Glutamatergic neuron (in vitro differentiated cells): ENCODE measurements around the gene THY1. TPM values are rescaled to one million over a fixed set of nuclear protein-coding genes. Genes with fewer than 3 reads are reported as not detected.

ENCODE experiments used
- DNase-seq: peaks from one replicate; pipeline ENCODE4 v3.0.0; 2022
- H3K27ac Mint-ChIP-seq: one replicate; pipeline ENCODE4 v1.8.0; 2020; ENCODE audit warnings: mild to moderate bottlenecking, mixed read lengths, inconsistent platforms; ENCODE audit not compliant: unreplicated experiment
- H3K27me3 Mint-ChIP-seq: one replicate; pipeline ENCODE4 v1.8.0; 2020; ENCODE audit warnings: mild to moderate bottlenecking, moderate library complexity, mixed read lengths, inconsistent platforms; ENCODE audit not compliant: unreplicated experiment
- H3K36me3 Mint-ChIP-seq: one replicate; pipeline ENCODE4 v1.8.0; 2020; ENCODE audit warnings: mild to moderate bottlenecking, mixed read lengths, inconsistent platforms; ENCODE audit not compliant: unreplicated experiment
- H3K4me1 Mint-ChIP-seq: one replicate; pipeline ENCODE4 v1.8.0; 2020; ENCODE audit warnings: mild to moderate bottlenecking, low read depth, mixed read lengths, inconsistent platforms; ENCODE audit not compliant: unreplicated experiment
- H3K4me3 Mint-ChIP-seq: one replicate; pipeline ENCODE4 v1.8.0; 2020; ENCODE audit warnings: mild to moderate bottlenecking, mixed read lengths, inconsistent platforms; ENCODE audit not compliant: unreplicated experiment
- H3K9me3 Mint-ChIP-seq: one replicate; pipeline ENCODE4 v1.8.0; 2020; ENCODE audit warnings: mild to moderate bottlenecking, moderate library complexity, mixed read lengths, inconsistent platforms; ENCODE audit not compliant: unreplicated experiment
- CTCF ChIP-seq: fragments of 200-600 bp; sonication (generic); IDR thresholded peaks from one replicate; pipeline ENCODE4 v1.5.0; 2021; ENCODE audit not compliant: partially characterized antibody, unreplicated experiment
- total RNA-seq: library from RNA; stranded (reverse); fragmentation: NEBNext Ultra II Directional; extraction: Animal tissue kit (Norgen Biotek cat#: 25700); gene quantifications from one replicate; pipeline ENCODE4 v1.2.1, GENCODE V29; 2021; ENCODE audit not compliant: unreplicated experiment

The THY1 gene
- total RNA-seq, 1 donor from 2014 or later = 22.0 TPM

- H3K4me1 Mint-ChIP-seq = peaks cover 4% of the 10 kb centered on the region
- H3K27ac Mint-ChIP-seq = no peak overlapping the region
- peaks cover 2% of the 10 kb centered on the region for H3K27me3 Mint-ChIP-seq
- no peak for TF ChIP-seq CTCF
- no peak overlapping the region for H3K4me3 Mint-ChIP-seq
- no peaks in the 10 kb centered on the region for H3K9me3 Mint-ChIP-seq
- no peaks in the 10 kb centered on the region for H3K36me3 Mint-ChIP-seq
- no peak for DNase-seq
Measured at GRCh38 chr11:119380827-119381180, 42.2 kb downstream of the THY1 start.

DNA sequence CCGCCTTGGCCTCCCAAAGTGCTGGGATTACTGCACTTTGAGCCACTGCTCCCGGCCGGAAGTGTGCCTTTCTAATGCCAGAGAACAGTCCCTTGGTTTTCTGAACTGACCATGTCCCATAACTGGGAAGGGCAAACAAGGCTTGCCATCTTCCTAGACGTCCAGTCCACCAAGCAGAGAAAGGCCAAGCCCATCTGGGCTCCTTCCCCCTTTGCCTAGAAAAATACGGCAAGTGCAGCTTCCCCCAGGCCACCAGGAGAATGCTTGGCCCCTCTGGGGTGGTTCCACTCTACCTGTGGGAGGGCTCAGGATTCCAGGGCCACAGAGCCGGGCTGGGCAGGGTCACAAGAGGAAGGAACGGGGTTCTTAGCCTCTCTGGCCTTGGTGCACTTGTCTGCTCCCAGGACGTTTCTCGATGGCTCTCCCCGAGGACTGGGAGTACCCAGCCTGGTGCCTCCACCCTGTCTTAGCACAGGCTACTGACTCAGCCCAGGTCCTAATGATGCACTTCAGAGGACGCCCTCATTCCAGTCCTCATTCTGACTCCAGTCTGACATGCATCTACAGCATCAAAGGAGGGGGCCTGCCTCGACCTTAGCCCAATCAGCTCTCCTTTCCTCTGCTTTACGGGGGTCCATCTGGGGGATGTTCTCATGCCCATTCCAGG lies 42.7 kb downstream of the THY1 start:
- TF ChIP-seq CTCF = no peak
- H3K27ac Mint-ChIP-seq = no peak overlapping the region
- DNase-seq = no peak
- H3K4me1 Mint-ChIP-seq = peaks cover 4% of the 10 kb centered on the region
- H3K9me3 Mint-ChIP-seq = no peaks in the 10 kb centered on the region
- H3K36me3 Mint-ChIP-seq = no peaks in the 10 kb centered on the region
- H3K27me3 Mint-ChIP-seq = peaks cover 2% of the 10 kb centered on the region
- H3K4me3 Mint-ChIP-seq = no peak overlapping the region

DNA sequence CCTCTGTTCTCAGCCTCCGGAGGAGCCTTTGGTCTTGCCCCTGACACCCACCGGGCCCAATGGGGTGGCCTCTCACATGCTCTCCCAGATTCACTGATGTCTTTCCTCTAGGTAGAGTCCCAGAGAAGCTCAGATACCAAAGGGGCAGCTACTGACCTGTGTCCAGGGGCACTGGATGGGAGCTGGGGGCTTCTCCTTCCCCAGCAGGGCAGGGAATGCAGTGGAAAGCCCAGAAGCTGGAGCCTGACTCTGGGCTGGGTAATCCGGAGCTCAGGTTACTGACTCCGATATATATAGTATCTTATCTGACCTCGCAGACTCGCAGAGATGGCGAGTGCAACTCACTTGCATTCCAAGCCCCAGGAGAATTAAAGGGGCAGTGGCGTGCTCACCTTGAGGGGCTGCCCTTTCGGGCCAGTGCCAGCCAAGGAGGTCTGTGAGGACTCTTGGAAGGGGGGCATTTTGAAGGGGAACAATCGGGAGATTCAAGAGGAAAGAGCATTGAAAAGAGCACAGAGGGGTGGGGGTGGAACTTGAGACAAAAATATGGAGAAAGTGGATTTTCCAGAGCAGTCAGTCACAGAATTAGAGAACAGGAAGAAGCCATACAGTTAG lies 44.0 kb downstream of the THY1 start:
- no peak for TF ChIP-seq CTCF
- no peak for DNase-seq
- Mint-ChIP-seq H3K4me3 (no peak overlapping the region), H3K27me3 (peaks cover 2% of the 10 kb centered on the region), H3K4me1 (peaks cover 9% of the 10 kb centered on the region), H3K36me3 (no peaks in the 10 kb centered on the region), H3K27ac (no peak overlapping the region), H3K9me3 (no peaks in the 10 kb centered on the region)

DNA sequence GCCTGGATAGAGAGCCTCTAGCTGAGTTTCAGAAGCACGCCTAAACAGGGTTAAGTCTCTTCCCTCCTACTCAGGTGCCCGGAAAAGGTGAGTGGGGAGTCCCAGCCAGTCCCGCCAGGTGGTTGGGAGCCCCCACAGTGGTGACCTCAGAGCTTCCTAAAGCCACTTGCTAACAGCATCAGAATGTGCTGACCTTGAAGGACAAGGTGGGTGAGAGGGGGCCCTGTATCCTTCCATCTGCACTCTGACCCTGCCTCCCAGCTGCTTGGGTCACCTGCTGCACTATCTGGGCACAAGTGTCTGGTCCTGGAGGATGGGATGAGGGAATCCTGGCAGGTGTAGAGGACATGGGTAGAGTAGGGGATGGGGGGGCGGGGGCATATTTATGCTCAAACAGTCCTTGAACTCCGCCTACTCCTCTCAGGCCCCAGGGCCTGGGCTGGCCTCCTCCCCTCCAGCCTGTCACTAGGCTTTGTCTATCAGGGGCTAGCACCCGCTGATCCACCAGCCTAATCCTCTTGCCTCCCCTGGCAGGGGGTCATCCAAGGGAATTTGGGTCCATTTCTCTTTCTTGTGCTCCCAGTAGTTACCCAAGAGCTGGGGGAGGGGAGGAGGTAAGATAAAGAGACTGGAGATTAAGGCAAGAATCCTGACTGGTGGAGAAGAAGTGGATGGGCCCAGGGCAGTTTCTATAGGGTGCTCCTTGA lies 44.9 kb downstream of the THY1 start:
- no peak for TF ChIP-seq CTCF
- Mint-ChIP-seq H3K4me1 (peaks cover 9% of the 10 kb centered on the region), H3K27ac (no peak overlapping the region), H3K36me3 (no peaks in the 10 kb centered on the region), H3K4me3 (no peak overlapping the region), H3K27me3 (peaks cover 2% of the 10 kb centered on the region), H3K9me3 (no peaks in the 10 kb centered on the region)
- DNase-seq = no peak
